Measurements from ENCODE around the gene ADAT1. TPM values are rescaled to one million over a fixed set of nuclear protein-coding genes. Genes with fewer than 3 reads are reported as not detected.
A peak's percentile ranks its signal among the peaks of the same experiment; 100 is the strongest.

Gene ADAT1
- total RNA-seq, 4 donors from 2014 or later, result 36.8 to 72.3 (median 50.7) TPM

DNA sequence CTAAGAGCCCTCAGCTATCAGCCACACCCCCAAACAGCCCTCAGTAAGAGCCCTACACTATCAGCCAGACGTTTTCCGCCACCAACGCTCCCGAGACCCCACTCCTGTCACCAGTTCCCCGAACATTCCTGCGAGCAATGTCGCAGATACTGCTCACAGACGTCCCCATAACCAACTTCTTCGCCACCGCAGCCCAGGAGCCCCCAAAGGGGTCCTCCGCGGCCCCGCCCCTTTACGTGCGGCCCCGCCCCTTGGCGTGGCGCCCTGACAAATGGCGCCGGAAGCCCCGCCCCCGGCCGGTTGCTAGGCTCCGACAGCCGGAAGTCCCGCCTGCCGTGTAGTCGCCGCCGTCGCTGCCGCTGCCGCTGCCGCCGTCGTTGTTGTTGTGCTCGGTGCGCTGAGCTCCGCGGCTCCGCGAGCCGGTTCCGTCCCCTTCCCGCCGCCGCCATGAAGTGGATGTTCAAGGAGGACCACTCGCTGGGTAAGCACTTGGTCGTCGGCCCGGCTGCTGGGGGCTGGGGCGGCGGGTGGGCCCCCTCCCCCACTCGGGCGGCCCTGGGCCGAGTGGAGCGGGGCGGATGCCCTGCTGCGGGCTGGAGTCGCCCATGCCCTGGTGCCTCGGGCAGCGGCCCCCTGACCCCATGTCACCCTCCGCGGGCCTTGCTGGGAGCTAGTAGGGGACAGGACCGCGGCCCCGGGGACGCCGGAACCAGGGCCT is 56.9 kb downstream of the ADAT1 start, which contains the start of gene GABARAPL2:
Gene GABARAPL2 (plus strand): TSS at position 340 of the 718 bp plus-strand sequence. CDS start 108 bp downstream, at position 448.
- Histone ChIP-seq H3K36me3 (peaks cover 18 to 23% of the 10 kb centered on the region in 2 donors), H3K27me3 (no peaks in the 10 kb centered on the region), H3K4me1 (peaks cover 15 to 21% of the 10 kb centered on the region in 2 donors), H3K4me3 (replicated peaks in 1 of 3) (peak within 1 kb of the TSS; percentile 62 to 90 (median 77)), H3K27ac (peak within 1 kb of the TSS; percentile 17 to 64 (median 61)), H3K9me3 (no peaks in the 10 kb centered on the region)
- peak in 1 of 2 donors; percentile 89 for TF ChIP-seq POLR2A (IDR thresholded peaks at IDR 0.05)
- TF ChIP-seq, protein P1, sequence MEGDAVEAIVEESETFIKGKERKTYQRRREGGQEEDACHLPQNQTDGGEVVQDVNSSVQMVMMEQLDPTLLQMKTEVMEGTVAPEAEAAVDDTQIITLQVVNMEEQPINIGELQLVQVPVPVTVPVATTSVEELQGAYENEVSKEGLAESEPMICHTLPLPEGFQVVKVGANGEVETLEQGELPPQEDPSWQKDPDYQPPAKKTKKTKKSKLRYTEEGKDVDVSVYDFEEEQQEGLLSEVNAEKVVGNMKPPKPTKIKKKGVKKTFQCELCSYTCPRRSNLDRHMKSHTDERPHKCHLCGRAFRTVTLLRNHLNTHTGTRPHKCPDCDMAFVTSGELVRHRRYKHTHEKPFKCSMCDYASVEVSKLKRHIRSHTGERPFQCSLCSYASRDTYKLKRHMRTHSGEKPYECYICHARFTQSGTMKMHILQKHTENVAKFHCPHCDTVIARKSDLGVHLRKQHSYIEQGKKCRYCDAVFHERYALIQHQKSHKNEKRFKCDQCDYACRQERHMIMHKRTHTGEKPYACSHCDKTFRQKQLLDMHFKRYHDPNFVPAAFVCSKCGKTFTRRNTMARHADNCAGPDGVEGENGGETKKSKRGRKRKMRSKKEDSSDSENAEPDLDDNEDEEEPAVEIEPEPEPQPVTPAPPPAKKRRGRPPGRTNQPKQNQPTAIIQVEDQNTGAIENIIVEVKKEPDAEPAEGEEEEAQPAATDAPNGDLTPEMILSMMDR (IDR thresholded peaks at IDR 0.05), result peak in 1 of 6 experiments; percentile 4
- peak; percentile 76 to 77 for DNase-seq
- WGBS, 2 donors, result 0 to 2% methylated on average over 19 to 24 of the region's 69 CpGs
- intact Hi-C loops (cut with DNase I), result loop anchor here (10.0 kb wide), 1 partner anchor 51 kb away; no protein-coding TSS in a partner anchor

DNA sequence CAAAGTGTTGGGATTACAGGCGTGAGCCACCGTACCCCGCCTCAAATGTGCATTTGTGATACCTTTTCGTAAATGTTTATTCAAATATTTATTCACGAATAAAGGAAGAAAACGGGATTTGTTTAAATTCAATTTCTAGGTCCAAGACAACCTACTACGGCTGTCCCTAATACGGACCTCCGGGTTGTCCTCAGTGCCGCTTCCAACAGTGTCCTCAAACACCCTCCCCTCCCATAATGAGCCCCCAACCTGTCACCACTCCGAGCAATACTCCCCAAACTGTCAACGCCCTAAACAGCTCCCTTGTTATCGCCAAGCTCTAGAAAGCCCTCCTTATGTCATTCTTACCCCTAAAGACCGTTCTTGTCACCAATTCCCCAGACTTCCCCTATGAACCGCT is 57.4 kb downstream of the ADAT1 start:
- Histone ChIP-seq H3K27ac (peak overlapping the region in 1 of 3 donors; percentile 64), H3K4me1 (peaks cover 15 to 21% of the 10 kb centered on the region in 2 donors), H3K4me3 (replicated peaks in 1 of 3) (peak overlapping the region; percentile 62 to 90 (median 77)), H3K27me3 (no peaks in the 10 kb centered on the region), H3K36me3 (peaks cover 14 to 23% of the 10 kb centered on the region in 2 donors), H3K9me3 (no peaks in the 10 kb centered on the region)
- 21 to 24% methylated on average over 15 of the region's 15 CpGs for WGBS, 2 donors
- TF ChIP-seq, protein P1 (IDR thresholded peaks at IDR 0.05), result no peak
- TF ChIP-seq POLR2A (IDR thresholded peaks at IDR 0.05), result no peak
- intact Hi-C loops (cut with DNase I), result loop anchor here (10.0 kb wide), 1 partner anchor 51 kb away; no protein-coding TSS in a partner anchor
- no peak for DNase-seq

DNA sequence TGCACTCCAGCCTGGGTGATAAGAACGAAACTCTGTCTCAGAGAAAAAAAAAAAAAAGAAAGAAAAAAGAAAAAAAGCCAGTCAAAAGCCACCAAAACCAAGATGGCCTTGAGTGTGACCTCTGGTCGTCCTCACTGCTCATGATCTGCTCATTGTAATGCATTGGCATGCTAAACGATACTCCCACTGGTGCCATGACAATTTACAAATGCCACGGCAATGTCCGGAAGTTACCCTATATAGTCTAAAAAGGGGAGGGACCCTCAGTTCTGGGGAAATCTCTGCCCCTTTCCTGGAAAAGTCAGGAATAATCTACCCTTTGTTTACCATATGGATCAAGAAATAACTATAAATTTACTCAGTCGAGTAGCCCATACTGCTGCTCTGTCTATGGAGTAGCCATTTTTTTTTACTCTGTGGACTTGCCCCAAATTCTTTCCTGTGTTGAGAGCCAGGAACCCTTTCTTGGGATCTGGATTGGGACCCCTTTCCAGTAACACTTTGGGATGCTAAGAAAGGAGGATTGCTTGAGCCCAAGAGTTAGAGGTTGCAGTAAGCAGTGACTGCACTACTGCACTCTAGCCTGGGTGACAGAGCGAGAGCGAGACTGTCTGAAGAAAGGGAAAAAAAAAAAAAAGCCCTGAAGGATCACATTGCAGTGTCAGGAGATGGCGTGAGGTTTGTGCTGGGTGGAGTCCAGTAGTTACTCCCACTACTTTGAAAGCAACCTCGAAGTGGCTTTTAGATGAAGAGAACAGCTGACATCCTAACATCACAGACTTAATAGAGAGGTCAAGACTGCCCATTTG is 63.3 kb downstream of the ADAT1 start:
- intact Hi-C loops (cut with DNase I), result loop anchor here (5.0 to 10.0 kb wide), 3 partner anchors 45 to 85 kb away; no protein-coding TSS in a partner anchor

DNA sequence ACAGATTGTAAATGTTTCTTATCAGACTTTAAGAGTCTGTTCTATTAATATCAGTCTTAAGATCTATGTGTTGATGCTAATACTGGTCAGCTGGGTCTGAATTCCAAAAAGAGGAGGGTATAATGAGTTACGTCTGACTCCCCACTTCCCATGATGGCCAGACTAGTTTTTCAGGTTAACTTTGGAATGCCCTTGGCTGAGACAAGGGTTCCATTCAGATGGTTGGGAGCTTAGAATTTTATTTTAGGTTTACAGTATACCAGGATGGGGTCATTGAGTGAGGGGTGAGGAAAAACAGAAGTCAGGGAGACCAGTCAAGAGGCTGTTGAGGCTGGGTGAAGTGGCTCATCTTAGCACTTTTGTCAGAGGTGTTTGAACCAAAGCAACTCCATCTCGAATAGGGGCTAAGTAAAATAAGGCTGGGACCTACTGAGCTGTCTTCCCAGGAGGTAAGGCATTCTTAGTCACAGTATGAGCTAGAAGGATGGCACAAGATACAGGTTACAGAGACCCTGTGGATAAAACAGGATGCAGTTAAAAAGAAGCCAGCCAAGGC is 64.2 kb downstream of the ADAT1 start:
- intact Hi-C loops (cut with DNase I), result loop anchor here (5.0 to 10.0 kb wide), 2 partner anchors 68 to 84 kb away; no protein-coding TSS in a partner anchor
- Histone ChIP-seq H3K36me3 (no peaks in the 10 kb centered on the region), H3K27me3 (no peaks in the 10 kb centered on the region), H3K4me1 (peaks cover 0 to 6% of the 10 kb centered on the region in 2 donors), H3K4me3 (replicated peaks in 1 of 3) (no peak overlapping the region), H3K9me3 (no peaks in the 10 kb centered on the region), H3K27ac (no peak overlapping the region)
- no peak for DNase-seq
- no peak for TF ChIP-seq POLR2A (IDR thresholded peaks at IDR 0.05)
- TF ChIP-seq, protein P1 (IDR thresholded peaks at IDR 0.05), result no peak
- WGBS, 2 donors, result 43 to 64% methylated on average over 2 of the region's 2 CpGs

More for the DNA sequence above, 63.3 kb downstream of the ADAT1 start:
- H3K27me3 ChIP-seq, result no peaks in the 10 kb centered on the region
- 53 to 55% methylated on average over 10 of the region's 10 CpGs for WGBS, 2 donors
- peaks cover 0 to 6% of the 10 kb centered on the region in 2 donors for H3K4me1 ChIP-seq
- no peaks in the 10 kb centered on the region for H3K9me3 ChIP-seq
- no peak overlapping the region for H3K27ac ChIP-seq
- no peak overlapping the region for H3K4me3 ChIP-seq (replicated peaks in 1 of 3)
- DNase-seq, result peak in 1 of 2 donors; percentile 4
- TF ChIP-seq, protein P1 (IDR thresholded peaks at IDR 0.05), result no peak
- no peak for TF ChIP-seq POLR2A (IDR thresholded peaks at IDR 0.05)
- no peaks in the 10 kb centered on the region for H3K36me3 ChIP-seq
